OCI-LY7 (cell line): ENCODE data around the gene COP1. TPM values are rescaled to one million over a fixed set of nuclear protein-coding genes. Genes with fewer than 3 reads are reported as not detected.

ENCODE experiments used
- BruUV-seq: library from RNA; stranded (reverse); fragments of 400-500 nt; replicated peaks from 2 replicates; lab custom pipeline; 2021; lab: Mats Ljungman, UMichigan
- CTCF ChIA-PET: fragments of 300-600 bp; sonication (Branson Sonifier 250); formaldehyde crosslinking; loops from one replicate; lab custom pipeline; 2022; ENCODE audit warnings: antibody characterized with exemption; ENCODE audit not compliant: unreplicated experiment; lab: Charles Lee
- POLR2A ChIA-PET: fragments of 300-600 bp; sonication (Branson Sonifier 250); formaldehyde crosslinking; loops from one replicate; lab custom pipeline; 2022; ENCODE audit warnings: antibody characterized with exemption; lab: Charles Lee
- DNase-seq: peaks from one replicate; pipeline ENCODE4 v3.0.0-alpha.2; 2015; ENCODE audit warnings: low spot score
- H2AFZ ChIP-seq: fragments of 200-600 bp; sonication (generic), shearing (Covaris generic); 2 replicates; pipeline ENCODE4 v1.6.1; 2014; ENCODE audit warnings: mild to moderate bottlenecking, antibody characterized with exemption, low read length, moderate library complexity
- H3K27ac ChIP-seq: fragments of 200-600 bp; sonication (generic); 2 replicates; pipeline ENCODE4 v1.5.1; 2014; ENCODE audit warnings: mixed run types, low read depth, mild to moderate bottlenecking, moderate library complexity, low read length, inconsistent platforms; ENCODE audit not compliant: poor library complexity, severe bottlenecking
- H3K36me3 ChIP-seq: fragments of 200-600 bp; sonication (generic); 2 replicates; pipeline ENCODE4 v1.6.1; 2014; ENCODE audit warnings: mild to moderate bottlenecking, antibody characterized with exemption, low read length, moderate library complexity, mixed read lengths; ENCODE audit not compliant: insufficient read depth
- H3K4me1 ChIP-seq: fragments of 200-600 bp; sonication (generic); 2 replicates; pipeline ENCODE4 v1.5.1; 2014; ENCODE audit warnings: mild to moderate bottlenecking, low read length; ENCODE audit not compliant: insufficient read depth, poor library complexity, severe bottlenecking
- H3K4me2 ChIP-seq: fragments of 200-600 bp; sonication (generic); 2 replicates; pipeline ENCODE4 v1.6.1; 2014; ENCODE audit warnings: mild to moderate bottlenecking, low read length
- H3K4me3 ChIP-seq: fragments of 200-600 bp; sonication (generic); 2 replicates; pipeline ENCODE4 v1.5.1; 2014; ENCODE audit warnings: mild to moderate bottlenecking, low read depth, low read length; ENCODE audit not compliant: poor library complexity, severe bottlenecking
- H3K79me2 ChIP-seq: fragments of 200-600 bp; sonication (generic); 2 replicates; pipeline ENCODE4 v1.6.1; 2016; ENCODE audit warnings: low read depth, mild to moderate bottlenecking, low read length, moderate library complexity, mixed read lengths; ENCODE audit not compliant: insufficient read depth
- H3K9me2 ChIP-seq: fragments of 200-600 bp; sonication (generic); 2 replicates; pipeline ENCODE4 v1.6.1; 2016; ENCODE audit warnings: mild to moderate bottlenecking, low read length, mixed read lengths; ENCODE audit not compliant: insufficient read depth
- H3K9me3 ChIP-seq: fragments of 200-600 bp; sonication (generic); 2 replicates; pipeline ENCODE4 v1.6.1; 2014; ENCODE audit warnings: mild to moderate bottlenecking, mixed run types, low read length, mixed read lengths
- H4K20me1 ChIP-seq: fragments of 200-600 bp; sonication (generic); 2 replicates; pipeline ENCODE4 v1.6.1; 2014; ENCODE audit warnings: mild to moderate bottlenecking, antibody characterized with exemption, low read length, moderate library complexity, mixed read lengths; ENCODE audit not compliant: insufficient read depth
- EZH2phosphoT487 ChIP-seq: fragments of 200-600 bp; sonication (generic); IDR thresholded peaks from 2 replicates; pipeline ENCODE4 v1.6.1; 2018; ENCODE audit warnings: low read depth, borderline replicate concordance, mild to moderate bottlenecking, mixed run types, antibody characterized with exemption, low read length, moderate library complexity, mixed read lengths
- intact Hi-C: fragments of 100-400 bp; cut with micrococcal nuclease; formaldehyde crosslinking; loops from one replicate; pipeline ENCODE4 v1.10.0; 2022; ENCODE audit not compliant: unreplicated experiment
- total RNA-seq, 2 experiments: library from RNA; depleted of rRNA in 1 of 2; stranded (reverse); fragments of >200 nt in 1 of 2; shearing (Covaris generic) in 1 of 2; gene quantifications; 2 replicates each; pipeline ENCODE4 v1.2.3, GENCODE V29; 2014 to 2022
- TF ChIP-seq, protein P1 (sequence below): fragments of 200-600 bp; sonication (generic); conservative IDR thresholded peaks from 2 replicates; pipeline ENCODE4 v1.5.1; 2014; ENCODE audit warnings: mild to moderate bottlenecking, antibody characterized with exemption, low read length, moderate library complexity, mixed read lengths

The COP1 gene
- total RNA-seq, 2 experiments from 2014 or later = 75.2 to 76.9 TPM

GRCh38 chr1:176033474-176033873, 173.6 kb downstream of the COP1 start:
- POLR2A ChIA-PET = interaction anchor here (0.6 to 0.9 kb wide), 2 partner anchors 14 to 262 kb away, joined by 3 read pairs; no protein-coding TSS in a partner anchor
- no peaks in the 10 kb centered on the region for H4K20me1 ChIP-seq
- TF ChIP-seq, protein P1, sequence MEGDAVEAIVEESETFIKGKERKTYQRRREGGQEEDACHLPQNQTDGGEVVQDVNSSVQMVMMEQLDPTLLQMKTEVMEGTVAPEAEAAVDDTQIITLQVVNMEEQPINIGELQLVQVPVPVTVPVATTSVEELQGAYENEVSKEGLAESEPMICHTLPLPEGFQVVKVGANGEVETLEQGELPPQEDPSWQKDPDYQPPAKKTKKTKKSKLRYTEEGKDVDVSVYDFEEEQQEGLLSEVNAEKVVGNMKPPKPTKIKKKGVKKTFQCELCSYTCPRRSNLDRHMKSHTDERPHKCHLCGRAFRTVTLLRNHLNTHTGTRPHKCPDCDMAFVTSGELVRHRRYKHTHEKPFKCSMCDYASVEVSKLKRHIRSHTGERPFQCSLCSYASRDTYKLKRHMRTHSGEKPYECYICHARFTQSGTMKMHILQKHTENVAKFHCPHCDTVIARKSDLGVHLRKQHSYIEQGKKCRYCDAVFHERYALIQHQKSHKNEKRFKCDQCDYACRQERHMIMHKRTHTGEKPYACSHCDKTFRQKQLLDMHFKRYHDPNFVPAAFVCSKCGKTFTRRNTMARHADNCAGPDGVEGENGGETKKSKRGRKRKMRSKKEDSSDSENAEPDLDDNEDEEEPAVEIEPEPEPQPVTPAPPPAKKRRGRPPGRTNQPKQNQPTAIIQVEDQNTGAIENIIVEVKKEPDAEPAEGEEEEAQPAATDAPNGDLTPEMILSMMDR = no peak
- no peak for TF ChIP-seq EZH2phosphoT487
- no peak overlapping the region for H3K4me3 ChIP-seq
- CTCF ChIA-PET = no interaction called here
- H3K9me3 ChIP-seq = no peaks in the 10 kb centered on the region
- DNase-seq = no peak
- BruUV-seq = no TSS peak
- H3K4me1 ChIP-seq = no peaks in the 10 kb centered on the region
- no peaks in the 10 kb centered on the region for H3K9me2 ChIP-seq
- no peak overlapping the region for H3K27ac ChIP-seq
- H3K79me2 ChIP-seq = no peaks in the 10 kb centered on the region
- intact Hi-C loops = no loop called here
- H3K36me3 ChIP-seq = peaks cover 36% of the 10 kb centered on the region
- no peak overlapping the region for H3K4me2 ChIP-seq
- no peak overlapping the region for H2AFZ ChIP-seq

GRCh38 chr1:176032040-176032645, 174.9 kb downstream of the COP1 start:
- no peaks in the 10 kb centered on the region for H3K9me3 ChIP-seq
- no peak overlapping the region for H3K4me3 ChIP-seq
- no peak overlapping the region for H2AFZ ChIP-seq
- no TSS peak for BruUV-seq
- peaks cover 34% of the 10 kb centered on the region for H3K36me3 ChIP-seq
- POLR2A ChIA-PET = interaction anchor here (0.6 to 2.5 kb wide), 2 partner anchors 10 to 13 kb away, joined by 3 to 11 read pairs; no protein-coding TSS in a partner anchor
- no peak overlapping the region for H3K27ac ChIP-seq
- H3K9me2 ChIP-seq = no peaks in the 10 kb centered on the region
- TF ChIP-seq, protein P1 = no peak
- TF ChIP-seq EZH2phosphoT487 = no peak
- CTCF ChIA-PET = no interaction called here
- intact Hi-C loops = no loop called here
- no peaks in the 10 kb centered on the region for H3K4me1 ChIP-seq
- DNase-seq = no peak
- H3K4me2 ChIP-seq = no peak overlapping the region
- H4K20me1 ChIP-seq = no peaks in the 10 kb centered on the region
- H3K79me2 ChIP-seq = no peaks in the 10 kb centered on the region

GRCh38 chr1:176029609-176030008, 177.5 kb downstream of the COP1 start:
- H3K4me2 ChIP-seq = no peak overlapping the region
- no peak overlapping the region for H3K4me3 ChIP-seq
- H3K79me2 ChIP-seq = no peaks in the 10 kb centered on the region
- TF ChIP-seq, protein P1 = no peak
- no peak for TF ChIP-seq EZH2phosphoT487
- no peaks in the 10 kb centered on the region for H3K9me3 ChIP-seq
- CTCF ChIA-PET = no interaction called here
- no TSS peak for BruUV-seq
- POLR2A ChIA-PET = no interaction called here
- H3K36me3 ChIP-seq = peaks cover 43% of the 10 kb centered on the region
- no peaks in the 10 kb centered on the region for H4K20me1 ChIP-seq
- H3K4me1 ChIP-seq = no peaks in the 10 kb centered on the region
- H3K27ac ChIP-seq = no peak overlapping the region
- DNase-seq = no peak
- no peaks in the 10 kb centered on the region for H3K9me2 ChIP-seq
- intact Hi-C loops = no loop called here
- no peak overlapping the region for H2AFZ ChIP-seq
